SK-N-SH treated with all-trans-retinoic acid at 6 μM for 48 hours (cell line): Measurements from ENCODE around the gene AP3D1.

ENCODE experiments used
- PPARA ChIP-seq: fragments of 250-450 bp; sonication (Bioruptor Pico); IDR thresholded peaks from 2 replicates; pipeline ENCODE4 v1.5.0; 2020; ENCODE audit warnings: mild to moderate bottlenecking, borderline replicate concordance
- ZFP30 ChIP-seq: fragments of 450-650 bp; formaldehyde crosslinking; IDR thresholded peaks from 2 replicates; pipeline ENCODE4 v1.5.0; 2022; ENCODE audit warnings: mild to moderate bottlenecking, moderate library complexity
- ZNF8 ChIP-seq: fragments of 450-650 bp; formaldehyde crosslinking; IDR thresholded peaks from 2 replicates; pipeline ENCODE4 v1.5.0; 2020; ENCODE audit warnings: mild to moderate bottlenecking, moderate library complexity

DNA sequence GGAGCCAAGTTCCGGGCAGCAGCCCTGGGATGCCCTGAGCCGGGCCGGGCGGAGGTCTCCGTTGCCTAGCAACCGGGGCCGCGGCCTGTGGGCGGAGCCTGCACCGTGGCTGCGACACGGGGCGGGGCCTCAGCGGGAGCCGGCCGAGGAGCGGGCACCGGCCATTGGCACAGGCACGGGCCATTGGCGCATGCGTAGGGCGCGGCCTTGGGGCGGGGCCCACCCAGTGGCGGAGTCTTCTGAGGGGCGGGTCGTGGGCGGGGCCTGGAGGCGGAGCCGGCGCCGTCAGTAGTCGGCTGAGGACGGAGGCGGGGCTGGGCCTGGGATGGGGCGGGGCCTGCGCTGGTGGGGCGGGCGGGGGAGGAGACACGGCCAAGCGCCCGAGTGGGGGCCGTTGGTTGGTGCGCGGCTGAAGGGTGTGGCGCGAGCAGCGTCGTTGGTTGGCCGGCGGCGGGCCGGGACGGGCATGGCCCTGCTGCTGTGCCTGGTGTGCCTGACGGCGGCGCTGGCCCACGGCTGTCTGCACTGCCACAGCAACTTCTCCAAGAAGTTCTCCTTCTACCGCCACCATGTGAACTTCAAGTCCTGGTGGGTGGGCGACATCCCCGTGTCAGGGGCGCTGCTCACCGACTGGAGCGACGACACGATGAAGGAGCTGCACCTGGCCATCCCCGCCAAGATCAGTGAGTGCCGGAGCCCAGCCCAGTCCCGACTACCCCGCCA, 54.7 kb downstream of the AP3D1 start, which contains the start of gene IZUMO4:
- TF ChIP-seq ZNF8 (CRISPR knock-in tag): no peak
- TF ChIP-seq ZFP30 (CRISPR knock-in tag): no peak
- no peak for TF ChIP-seq PPARA
